IMR-90 (cell line): ENCODE results near the gene TRIM47.

Source experiments
- CEBPB ChIP-seq: IDR thresholded peaks from 2 replicates; pipeline ENCODE4 v1.6.1; 2012; ENCODE audit warnings: low read depth, low read length, improper control_type of control experiment
- MAFK ChIP-seq: IDR thresholded peaks from 2 replicates; pipeline ENCODE4 v1.6.1; 2012; ENCODE audit warnings: low read depth, low read length, improper control_type of control experiment
- MAZ ChIP-seq: IDR thresholded peaks from 2 replicates; pipeline ENCODE4 v1.6.1; 2012; ENCODE audit warnings: low read depth, mild to moderate bottlenecking, low read length, improper control_type of control experiment, moderate library complexity, borderline replicate concordance
- POLR2A ChIP-seq: IDR thresholded peaks from 2 replicates; pipeline ENCODE4 v1.6.1; 2012; ENCODE audit warnings: mild to moderate bottlenecking, low read depth, low read length
- TF ChIP-seq, protein P1 (sequence below): conservative IDR thresholded peaks from 2 replicates; pipeline ENCODE4 v1.5.1; 2012; ENCODE audit warnings: mild to moderate bottlenecking, low read depth, low read length, improper control_type of control experiment
- TF ChIP-seq, protein P2 (sequence below): fragments of 150-350 bp; IDR thresholded peaks from 2 replicates; pipeline ENCODE4 v1.6.1; 2016; ENCODE audit warnings: low read depth, mild to moderate bottlenecking, low read length, moderate library complexity, borderline replicate concordance

DNA sequence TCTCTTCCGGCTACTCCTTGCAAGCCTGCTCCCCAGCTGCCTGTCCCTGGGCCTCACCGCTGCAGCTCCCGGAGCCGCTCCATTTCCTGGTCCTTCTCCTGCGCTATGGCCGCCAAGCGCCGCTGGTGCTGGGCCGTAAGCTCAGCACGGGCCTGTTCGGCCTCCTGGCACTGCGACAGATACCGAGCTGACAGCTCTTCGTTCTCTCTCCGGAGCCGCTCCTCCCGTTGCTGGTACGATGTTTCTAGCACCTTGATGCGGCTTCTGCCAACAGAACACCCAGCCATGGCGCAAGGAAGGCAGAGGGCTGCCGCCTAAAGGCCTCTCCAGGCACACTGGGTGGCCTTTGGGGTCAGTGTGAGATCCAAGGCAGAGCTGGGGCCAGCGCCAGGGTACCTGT lies 41.2 kb upstream of the TRIM47 start:
- TF ChIP-seq, protein P1, sequence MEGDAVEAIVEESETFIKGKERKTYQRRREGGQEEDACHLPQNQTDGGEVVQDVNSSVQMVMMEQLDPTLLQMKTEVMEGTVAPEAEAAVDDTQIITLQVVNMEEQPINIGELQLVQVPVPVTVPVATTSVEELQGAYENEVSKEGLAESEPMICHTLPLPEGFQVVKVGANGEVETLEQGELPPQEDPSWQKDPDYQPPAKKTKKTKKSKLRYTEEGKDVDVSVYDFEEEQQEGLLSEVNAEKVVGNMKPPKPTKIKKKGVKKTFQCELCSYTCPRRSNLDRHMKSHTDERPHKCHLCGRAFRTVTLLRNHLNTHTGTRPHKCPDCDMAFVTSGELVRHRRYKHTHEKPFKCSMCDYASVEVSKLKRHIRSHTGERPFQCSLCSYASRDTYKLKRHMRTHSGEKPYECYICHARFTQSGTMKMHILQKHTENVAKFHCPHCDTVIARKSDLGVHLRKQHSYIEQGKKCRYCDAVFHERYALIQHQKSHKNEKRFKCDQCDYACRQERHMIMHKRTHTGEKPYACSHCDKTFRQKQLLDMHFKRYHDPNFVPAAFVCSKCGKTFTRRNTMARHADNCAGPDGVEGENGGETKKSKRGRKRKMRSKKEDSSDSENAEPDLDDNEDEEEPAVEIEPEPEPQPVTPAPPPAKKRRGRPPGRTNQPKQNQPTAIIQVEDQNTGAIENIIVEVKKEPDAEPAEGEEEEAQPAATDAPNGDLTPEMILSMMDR, result no peak
- no peak for TF ChIP-seq POLR2A
- TF ChIP-seq, protein P2, sequence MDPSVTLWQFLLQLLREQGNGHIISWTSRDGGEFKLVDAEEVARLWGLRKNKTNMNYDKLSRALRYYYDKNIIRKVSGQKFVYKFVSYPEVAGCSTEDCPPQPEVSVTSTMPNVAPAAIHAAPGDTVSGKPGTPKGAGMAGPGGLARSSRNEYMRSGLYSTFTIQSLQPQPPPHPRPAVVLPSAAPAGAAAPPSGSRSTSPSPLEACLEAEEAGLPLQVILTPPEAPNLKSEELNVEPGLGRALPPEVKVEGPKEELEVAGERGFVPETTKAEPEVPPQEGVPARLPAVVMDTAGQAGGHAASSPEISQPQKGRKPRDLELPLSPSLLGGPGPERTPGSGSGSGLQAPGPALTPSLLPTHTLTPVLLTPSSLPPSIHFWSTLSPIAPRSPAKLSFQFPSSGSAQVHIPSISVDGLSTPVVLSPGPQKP, result no peak
- no peak for TF ChIP-seq MAZ
- TF ChIP-seq MAFK, result no peak
- TF ChIP-seq CEBPB, result no peak
